ENCODE results near the gene IRF3.

The IRF3 gene

GRCh38 chr19:49640113-49640898 lies 25.4 kb downstream of the IRF3 start, which contains the start of gene RRAS:
TSS of gene RRAS (minus strand) at chr19:49640143. CDS start at chr19:49640098, 45 bp downstream.
- peak within 1 kb of the TSS; percentile 75 to 79 for H2BK12ac ChIP-seq (ENCODE audit: low read length in 2 of 2)
- peak within 1 kb of the TSS; percentile 97 for H4K91ac ChIP-seq (ENCODE audit: low read length)
- H2BK120ac ChIP-seq (ENCODE audit: low read depth, low read length) = peak within 1 kb of the TSS; percentile 97
- peak within 1 kb of the TSS; percentile 100 for H2BK5ac ChIP-seq (ENCODE audit: low read depth, low read length, poor library complexity, severe bottlenecking)
- H3K4me3 ChIP-seq (ENCODE audit: insufficient read depth in 1 of 2, low read depth in 1 of 2, low read length in 2 of 2) = peak within 1 kb of the TSS; percentile 67 to 97
- peak within 1 kb of the TSS; percentile 100 for H2AK5ac ChIP-seq (ENCODE audit: low read length, severe bottlenecking)
- H3K4me1 ChIP-seq (ENCODE audit: control insufficient read depth, insufficient read depth, low read depth, low read length) = peaks cover 41% of the 10 kb centered on the region
- no peak within 1 kb of the TSS for H2AFZ ChIP-seq (ENCODE audit: low read depth, low read length)
- H3K9ac ChIP-seq (ENCODE audit: low read length) = peak within 1 kb of the TSS; percentile 100
- H3K4ac ChIP-seq (ENCODE audit: low read depth in 1 of 2, low read length in 2 of 2) = peak within 1 kb of the TSS; percentile 88 to 100
- H3K14ac ChIP-seq (ENCODE audit: low read length in 2 of 2) = peak within 1 kb of the TSS in 1 of 2 experiments; percentile 86
- H3K23ac ChIP-seq (ENCODE audit: low read length in 2 of 2) = peak within 1 kb of the TSS; percentile 16 to 94
- H3K79me1 ChIP-seq (replicated peaks; ENCODE audit: low read length, poor library complexity, severe bottlenecking) = peaks cover 1% of the 10 kb centered on the region
- H3K36me3 ChIP-seq (ENCODE audit: control insufficient read depth in 1 of 2, insufficient read depth in 2 of 2, low read depth in 1 of 2, low read length in 2 of 2) = peaks cover 23 to 24% of the 10 kb centered on the region in 2 experiments
- peak within 1 kb of the TSS; percentile 87 for H4K8ac ChIP-seq (ENCODE audit: low read length)
- peak within 1 kb of the TSS; percentile 100 for H3K27ac ChIP-seq (ENCODE audit: low read length, poor library complexity, severe bottlenecking)
- peak; percentile 100 for DNase-seq
- no peaks in the 10 kb centered on the region for H3K9me3 ChIP-seq (ENCODE audit: control insufficient read depth, low read length)
- no peaks in the 10 kb centered on the region for H3K27me3 ChIP-seq (ENCODE audit: control insufficient read depth in 1 of 2, insufficient read depth in 1 of 2, low read length in 2 of 2)
- under 1% methylated on average over 51 of the region's 51 CpGs for WGBS
- peak within 1 kb of the TSS; percentile 92 to 97 for H3K18ac ChIP-seq (ENCODE audit: low read depth in 1 of 2, low read length in 2 of 2)
- peak within 1 kb of the TSS; percentile 97 for H2BK15ac ChIP-seq (ENCODE audit: low read depth, poor library complexity, severe bottlenecking)
- H3K4me2 ChIP-seq (ENCODE audit: low read length, poor library complexity, severe bottlenecking) = peak within 1 kb of the TSS; percentile 97

GRCh38 chr19:49639401-49640112 lies 26.1 kb downstream of the IRF3 start:
- H3K36me3 ChIP-seq (ENCODE audit: control insufficient read depth in 1 of 2, insufficient read depth in 2 of 2, low read depth in 1 of 2, low read length in 2 of 2) = peaks cover 19 to 22% of the 10 kb centered on the region in 2 experiments
- peak overlapping the region; percentile 19 for H2AK5ac ChIP-seq (ENCODE audit: low read length, severe bottlenecking)
- peak overlapping the region in 1 of 2 experiments; percentile 86 for H3K14ac ChIP-seq (ENCODE audit: low read length in 2 of 2)
- peak overlapping the region; percentile 97 for H3K4me2 ChIP-seq (ENCODE audit: low read length, poor library complexity, severe bottlenecking)
- no peaks in the 10 kb centered on the region for H3K9me3 ChIP-seq (ENCODE audit: control insufficient read depth, low read length)
- peak overlapping the region; percentile 76 for H3K27ac ChIP-seq (ENCODE audit: low read length, poor library complexity, severe bottlenecking)
- 4% methylated on average over 31 of the region's 31 CpGs for WGBS
- peak overlapping the region; percentile 12 for H2BK5ac ChIP-seq (ENCODE audit: low read depth, low read length, poor library complexity, severe bottlenecking)
- peak overlapping the region; percentile 17 to 92 for H3K18ac ChIP-seq (ENCODE audit: low read depth in 1 of 2, low read length in 2 of 2)
- peak overlapping the region; percentile 97 for H3K9ac ChIP-seq (ENCODE audit: low read length)
- H2AFZ ChIP-seq (ENCODE audit: low read depth, low read length) = no peak overlapping the region
- H3K4ac ChIP-seq (ENCODE audit: low read depth in 1 of 2, low read length in 2 of 2) = peak overlapping the region; percentile 77 to 87
- H2BK120ac ChIP-seq (ENCODE audit: low read depth, low read length) = peak overlapping the region; percentile 76
- no peaks in the 10 kb centered on the region for H3K27me3 ChIP-seq (ENCODE audit: control insufficient read depth in 1 of 2, insufficient read depth in 1 of 2, low read length in 2 of 2)
- H3K4me1 ChIP-seq (ENCODE audit: control insufficient read depth, insufficient read depth, low read depth, low read length) = peaks cover 37% of the 10 kb centered on the region
- H2BK12ac ChIP-seq (ENCODE audit: low read length in 2 of 2) = peak overlapping the region; percentile 29 to 33
- H3K23ac ChIP-seq (ENCODE audit: low read length in 2 of 2) = peak overlapping the region; percentile 16 to 94
- H4K91ac ChIP-seq (ENCODE audit: low read length) = peak overlapping the region; percentile 71
- H3K79me1 ChIP-seq (replicated peaks; ENCODE audit: low read length, poor library complexity, severe bottlenecking) = peaks cover 1% of the 10 kb centered on the region
- H3K4me3 ChIP-seq (ENCODE audit: insufficient read depth in 1 of 2, low read depth in 1 of 2, low read length in 2 of 2) = peak overlapping the region; percentile 67 to 97
- peak overlapping the region; percentile 97 for H2BK15ac ChIP-seq (ENCODE audit: low read depth, poor library complexity, severe bottlenecking)
- no peak overlapping the region for H4K8ac ChIP-seq (ENCODE audit: low read length)
- peak; percentile 29 for DNase-seq

- Histone ChIP-seq H3K4ac (ENCODE audit: low read depth in 1 of 2, low read length in 2 of 2) (peak overlapping the region; percentile 49 to 89), H4K8ac (ENCODE audit: low read length) (peak overlapping the region; percentile 60), H3K4me3 (ENCODE audit: insufficient read depth in 1 of 2, low read depth in 1 of 2, low read length in 2 of 2) (peak overlapping the region in 1 of 2 experiments; percentile 97), H4K91ac (ENCODE audit: low read length) (peak overlapping the region; percentile 88), H3K27ac (ENCODE audit: low read length, poor library complexity, severe bottlenecking) (peak overlapping the region; percentile 64), H2AK5ac (ENCODE audit: low read length, severe bottlenecking) (peak overlapping the region; percentile 28), H3K4me1 (ENCODE audit: control insufficient read depth, insufficient read depth, low read depth, low read length) (peaks cover 32% of the 10 kb centered on the region), H2BK15ac (ENCODE audit: low read depth, poor library complexity, severe bottlenecking) (peak overlapping the region; percentile 75), H2AFZ (ENCODE audit: low read depth, low read length) (no peak overlapping the region), H3K79me1 (replicated peaks; ENCODE audit: low read length, poor library complexity, severe bottlenecking) (peaks cover 1% of the 10 kb centered on the region), H3K27me3 (ENCODE audit: control insufficient read depth in 1 of 2, insufficient read depth in 1 of 2, low read length in 2 of 2) (no peaks in the 10 kb centered on the region), H2BK12ac (ENCODE audit: low read length in 2 of 2) (peak overlapping the region; percentile 51 to 81), H3K18ac (ENCODE audit: low read depth in 1 of 2, low read length in 2 of 2) (peak overlapping the region; percentile 81 to 94), H3K23ac (ENCODE audit: low read length in 2 of 2) (peak overlapping the region in 1 of 2 experiments; percentile 38), H3K9me3 (ENCODE audit: control insufficient read depth, low read length) (no peaks in the 10 kb centered on the region), H3K9ac (ENCODE audit: low read length) (peak overlapping the region; percentile 97), H2BK120ac (ENCODE audit: low read depth, low read length) (peak overlapping the region; percentile 93), H3K14ac (ENCODE audit: low read length in 2 of 2) (peak overlapping the region in 1 of 2 experiments; percentile 61), H3K4me2 (ENCODE audit: low read length, poor library complexity, severe bottlenecking) (peak overlapping the region; percentile 64), H2BK5ac (ENCODE audit: low read depth, low read length, poor library complexity, severe bottlenecking) (peak overlapping the region; percentile 71), H3K36me3 (ENCODE audit: control insufficient read depth in 1 of 2, insufficient read depth in 2 of 2, low read depth in 1 of 2, low read length in 2 of 2) (peaks cover 17 to 19% of the 10 kb centered on the region in 2 experiments)
- 11% methylated on average over 19 of the region's 19 CpGs for WGBS
- peak; percentile 83 for DNase-seq
Measured at GRCh38 chr19:49637821-49638738, 27.6 kb downstream of the IRF3 start.
